Astrocyte of the cerebellum (primary cell): Measurements from ENCODE around the gene WWP2.

Experiments
- DNase-seq: peaks from one replicate; pipeline ENCODE4 v3.0.0-alpha.2; 2011; ENCODE audit warnings: low read depth
- H3K4me3 ChIP-seq: 2 replicates; pipeline ENCODE4 v1.5.1; 2011; ENCODE audit warnings: mild to moderate bottlenecking, low read depth, low read length, moderate library complexity
- in situ Hi-C: cut with HindIII; loops from 2 replicates; pipeline ENCODE4 v1.10.0; 2017; ENCODE audit warnings: low sequenced_read_pairs
- TF ChIP-seq, protein P1 (sequence below): IDR thresholded peaks from 2 replicates; pipeline ENCODE4 v1.5.1; 2012; ENCODE audit warnings: low read length, low read depth, moderate library complexity, mild to moderate bottlenecking; ENCODE audit errors: missing control alignments

The WWP2 gene

DNA sequence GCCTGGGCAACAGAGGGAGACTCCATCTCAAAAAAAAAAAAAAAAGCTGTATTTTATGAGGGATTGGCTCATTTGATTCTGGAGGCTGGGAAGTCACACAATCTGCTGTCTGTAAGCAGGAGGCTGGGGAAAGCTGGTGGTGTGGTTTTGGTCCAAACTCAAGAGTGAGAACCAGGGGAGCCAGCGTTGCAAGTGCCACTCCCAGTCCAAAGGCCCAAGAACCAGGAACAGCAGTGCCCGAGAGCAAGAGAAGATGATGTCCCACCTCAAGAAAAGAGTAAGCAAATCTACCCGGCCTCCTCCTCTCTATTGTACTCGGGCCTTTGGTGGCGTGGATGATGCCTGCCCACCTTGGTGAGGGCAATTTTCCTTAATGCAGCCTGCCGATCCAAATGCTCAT, 30.0 kb upstream of the WWP2 start:
- in situ Hi-C loops = no loop called here
- H3K4me3 ChIP-seq = no peak overlapping the region
- TF ChIP-seq, protein P1, sequence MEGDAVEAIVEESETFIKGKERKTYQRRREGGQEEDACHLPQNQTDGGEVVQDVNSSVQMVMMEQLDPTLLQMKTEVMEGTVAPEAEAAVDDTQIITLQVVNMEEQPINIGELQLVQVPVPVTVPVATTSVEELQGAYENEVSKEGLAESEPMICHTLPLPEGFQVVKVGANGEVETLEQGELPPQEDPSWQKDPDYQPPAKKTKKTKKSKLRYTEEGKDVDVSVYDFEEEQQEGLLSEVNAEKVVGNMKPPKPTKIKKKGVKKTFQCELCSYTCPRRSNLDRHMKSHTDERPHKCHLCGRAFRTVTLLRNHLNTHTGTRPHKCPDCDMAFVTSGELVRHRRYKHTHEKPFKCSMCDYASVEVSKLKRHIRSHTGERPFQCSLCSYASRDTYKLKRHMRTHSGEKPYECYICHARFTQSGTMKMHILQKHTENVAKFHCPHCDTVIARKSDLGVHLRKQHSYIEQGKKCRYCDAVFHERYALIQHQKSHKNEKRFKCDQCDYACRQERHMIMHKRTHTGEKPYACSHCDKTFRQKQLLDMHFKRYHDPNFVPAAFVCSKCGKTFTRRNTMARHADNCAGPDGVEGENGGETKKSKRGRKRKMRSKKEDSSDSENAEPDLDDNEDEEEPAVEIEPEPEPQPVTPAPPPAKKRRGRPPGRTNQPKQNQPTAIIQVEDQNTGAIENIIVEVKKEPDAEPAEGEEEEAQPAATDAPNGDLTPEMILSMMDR = no peak
- DNase-seq = no peak

DNA sequence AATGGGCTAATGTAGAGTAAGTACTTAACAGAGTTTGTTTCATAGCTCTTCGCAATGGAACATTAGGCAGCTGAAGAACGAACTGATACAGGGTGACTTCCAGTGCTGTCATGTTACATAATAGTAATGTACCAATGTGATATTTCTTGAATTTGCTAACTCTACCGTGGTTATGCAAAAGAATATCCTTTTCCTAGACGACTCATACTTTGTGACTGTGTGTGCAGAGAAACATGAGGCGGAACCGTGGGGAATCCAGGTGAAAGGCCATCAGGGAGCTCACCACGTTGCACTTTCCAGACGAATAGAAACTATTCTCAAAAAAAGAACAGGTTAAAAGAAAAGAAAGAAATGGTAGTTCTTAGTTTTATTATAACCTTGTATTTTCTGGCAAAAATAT, 20.6 kb upstream of the WWP2 start:
- TF ChIP-seq, protein P1 = no peak
- no peak for DNase-seq
- no peak overlapping the region for H3K4me3 ChIP-seq
- in situ Hi-C loops = no loop called here

DNA sequence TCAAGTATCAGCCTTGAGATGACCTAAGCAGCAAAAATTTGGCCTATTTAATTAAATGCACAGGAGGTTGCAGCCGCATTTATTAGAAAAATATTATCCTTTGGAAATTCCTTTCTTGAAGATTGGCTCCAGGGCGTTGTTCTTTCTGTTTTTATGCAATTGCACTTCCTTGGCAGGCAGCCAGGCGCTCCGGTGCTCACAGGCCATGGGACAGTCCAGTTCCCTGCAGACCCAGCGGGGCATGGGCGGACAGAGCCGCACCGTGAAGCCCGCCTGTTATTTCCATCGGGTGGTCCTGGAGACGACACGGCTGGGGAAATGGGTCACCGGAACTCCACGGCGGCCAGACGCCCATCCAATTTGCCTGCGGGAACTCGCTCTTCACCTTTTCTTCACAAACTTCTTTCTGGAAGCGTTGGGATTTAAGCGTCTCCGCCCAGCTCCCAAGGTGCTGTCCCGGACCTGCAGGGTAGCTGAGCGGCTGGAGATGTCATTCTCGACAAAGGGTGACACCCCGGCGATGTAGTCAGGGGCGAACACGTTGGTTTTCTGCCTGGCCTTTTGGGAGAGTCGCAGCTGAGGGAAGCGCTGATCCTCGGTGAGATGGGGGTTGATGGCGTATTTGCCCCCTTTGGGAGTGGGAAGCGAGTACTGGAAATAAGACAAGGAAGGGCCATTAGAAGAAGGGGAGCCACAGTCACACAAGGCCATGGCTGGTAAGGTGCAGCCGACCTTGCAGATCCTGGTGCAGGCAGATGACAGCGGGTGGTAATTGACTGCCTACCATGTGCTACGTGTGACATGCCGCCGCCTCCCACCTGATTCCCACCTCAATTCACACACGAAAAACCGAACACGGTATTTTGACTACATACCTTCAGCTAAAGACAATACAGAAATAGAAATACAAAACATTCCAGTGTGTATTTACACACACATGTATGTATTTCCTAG, 19.9 kb upstream of the WWP2 start:
- in situ Hi-C loops = no loop called here
- TF ChIP-seq, protein P1 = no peak
- DNase-seq = no peak
- no peak overlapping the region for H3K4me3 ChIP-seq

DNA sequence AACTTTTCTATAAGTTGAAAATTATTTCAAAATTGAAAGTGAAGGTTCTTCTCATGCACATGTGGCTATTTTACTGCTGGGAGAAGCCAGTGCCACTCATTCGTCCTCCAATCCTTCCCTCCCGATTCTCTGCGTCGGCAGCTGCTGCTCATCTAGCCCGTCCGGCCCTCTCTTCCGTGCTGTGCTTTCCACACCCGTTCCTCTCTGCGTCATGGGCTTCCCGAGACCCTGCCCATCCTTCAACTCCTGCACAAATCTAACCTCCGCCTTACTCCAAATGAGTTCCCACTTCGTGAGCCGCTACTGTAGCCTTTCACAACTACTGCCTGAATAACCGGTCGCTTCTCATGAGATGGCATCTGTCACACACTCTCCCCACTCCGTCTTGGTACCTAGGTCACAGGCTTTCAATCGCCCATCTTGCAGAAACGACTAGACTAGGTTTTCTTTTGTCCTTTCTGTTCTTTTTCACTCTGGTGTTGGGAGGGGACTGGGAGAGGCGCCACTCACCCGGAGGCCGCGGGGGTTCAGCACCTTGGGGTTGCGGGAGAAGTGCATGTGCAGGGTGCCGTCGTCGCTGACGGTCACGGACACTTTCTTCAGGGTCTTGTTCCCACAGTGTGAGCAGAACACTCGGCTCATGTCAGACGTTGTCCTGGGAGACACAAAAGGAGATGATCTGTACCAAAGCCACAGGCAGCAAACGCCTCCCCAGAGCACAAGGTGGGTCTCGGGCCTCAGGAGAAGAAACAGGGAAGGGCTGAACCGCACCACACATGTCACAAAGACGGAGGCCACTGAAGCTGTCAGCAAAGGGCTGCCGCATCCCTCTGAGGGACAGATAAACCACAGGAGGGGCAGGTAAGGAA, 17.5 kb upstream of the WWP2 start:
- in situ Hi-C loops = no loop called here

DNA sequence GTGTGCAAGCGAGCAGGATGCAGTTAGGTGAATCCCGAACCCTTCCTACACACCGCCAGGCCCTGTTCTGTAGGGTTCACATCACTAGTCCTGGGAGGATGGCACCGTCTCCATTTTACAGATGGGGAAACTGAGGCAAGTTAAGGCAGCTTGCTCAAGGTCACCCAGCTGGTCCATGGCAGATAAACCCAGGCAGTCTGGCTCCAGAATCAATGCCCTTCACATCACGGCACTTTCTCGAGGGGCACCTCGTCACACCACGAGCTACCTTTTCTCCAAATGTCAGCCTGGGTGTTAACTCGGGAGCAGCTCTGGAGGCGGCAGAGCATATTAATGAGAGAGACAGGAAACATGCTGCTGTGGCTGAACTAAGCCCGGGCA, 16.9 kb upstream of the WWP2 start:
- no peak overlapping the region for H3K4me3 ChIP-seq
- no peak for DNase-seq
- TF ChIP-seq, protein P1 = no peak
- in situ Hi-C loops = no loop called here

More for the DNA sequence above, 17.5 kb upstream of the WWP2 start:
- TF ChIP-seq, protein P1 = no peak
- H3K4me3 ChIP-seq = no peak overlapping the region
- DNase-seq = no peak

DNA sequence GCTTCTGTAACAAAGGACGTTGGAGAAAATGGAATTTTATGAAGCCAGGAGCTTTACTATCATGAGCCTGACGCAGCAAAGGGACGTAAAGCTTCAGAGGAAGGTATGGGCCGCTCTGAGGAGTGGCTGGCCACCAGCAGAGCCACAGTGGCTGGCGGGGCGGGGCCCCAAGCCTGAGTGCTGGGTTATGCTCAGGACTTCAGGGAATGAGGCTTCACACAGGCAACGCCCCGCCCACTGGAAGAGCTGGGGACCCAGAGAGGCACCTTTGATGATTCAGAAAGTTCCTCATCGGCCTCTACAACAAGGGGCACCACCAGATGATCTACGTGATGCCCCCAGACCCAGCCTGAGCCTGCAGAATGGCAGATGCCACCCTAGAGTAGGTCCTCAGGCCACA, 16.2 kb upstream of the WWP2 start:
- no peak for DNase-seq
- in situ Hi-C loops = no loop called here
- TF ChIP-seq, protein P1 = no peak
- no peak overlapping the region for H3K4me3 ChIP-seq
